Measurements from ENCODE around the gene KCNQ1OT1. TPM values are rescaled to one million over a fixed set of nuclear protein-coding genes. Genes with fewer than 3 reads are reported as not detected.

KCNQ1OT1 gene
- total RNA-seq, 2 experiments from 2014 or later = 0.33 to 0.44 TPM

DNA sequence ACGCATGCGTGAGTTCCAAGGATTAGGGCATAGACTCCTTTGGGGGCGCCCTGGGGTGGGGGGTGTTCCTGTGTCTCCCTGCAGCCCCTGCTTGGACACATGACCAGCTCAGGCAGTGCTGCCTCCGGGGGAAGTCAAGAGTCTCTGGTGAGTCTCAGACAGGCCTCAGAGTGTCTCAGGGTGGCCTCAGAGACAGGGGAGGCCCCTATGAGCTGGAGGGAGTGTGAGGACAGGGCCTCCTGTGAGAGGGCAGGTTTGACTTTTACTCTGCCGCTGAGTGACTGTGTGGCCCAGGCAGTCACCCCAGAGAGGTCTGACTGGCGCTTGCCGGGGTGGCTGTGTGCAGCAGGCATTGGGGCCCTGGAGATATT is 41.2 kb upstream of the KCNQ1OT1 start:
- Mint-ChIP-seq H3K9me3 (ENCODE audit: low read depth) (no peaks in the 10 kb centered on the region), H3K27me3 (no peaks in the 10 kb centered on the region), H3K4me1 (no peaks in the 10 kb centered on the region), H3K27ac (no peak overlapping the region), H3K4me3 (no peak overlapping the region), H3K36me3 (no peaks in the 10 kb centered on the region)
- no peak for DNase-seq
- CTCF ChIA-PET = no interaction called here
- no peak for ATAC-seq

DNA sequence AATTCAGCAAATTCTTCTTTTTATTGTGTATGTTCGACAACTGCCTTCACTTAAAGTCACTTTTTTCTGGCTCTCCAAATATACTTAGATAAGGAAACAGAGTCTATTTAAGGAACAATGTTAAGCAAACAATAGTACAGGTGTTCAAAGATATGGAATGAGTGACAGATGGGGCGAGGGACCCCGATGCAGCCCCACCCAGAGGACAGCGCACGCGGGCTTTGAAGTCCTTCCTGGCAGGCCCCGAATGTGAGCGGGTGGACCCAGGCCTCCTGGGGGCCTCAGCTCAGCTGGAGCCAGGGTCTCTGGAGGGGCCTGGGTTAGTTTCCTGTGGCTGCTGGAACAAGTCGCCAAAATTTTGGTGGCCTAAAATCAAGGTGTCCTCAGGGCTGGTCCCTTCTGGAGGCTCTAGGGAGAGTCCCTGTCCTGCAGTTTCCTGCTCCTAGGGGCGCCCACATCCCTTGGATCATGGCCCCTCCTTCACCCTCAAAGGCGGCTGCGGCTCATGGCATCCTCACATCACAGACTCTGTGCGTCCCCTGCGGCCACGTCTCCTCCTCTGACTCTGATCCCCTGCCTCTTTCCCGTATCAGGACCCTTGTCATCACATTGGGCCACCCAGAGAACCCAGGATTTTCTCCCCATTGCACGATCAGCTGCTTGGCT is 40.6 kb upstream of the KCNQ1OT1 start:
- Mint-ChIP-seq H3K36me3 (no peaks in the 10 kb centered on the region), H3K27me3 (no peaks in the 10 kb centered on the region)
- CTCF ChIA-PET = no interaction called here

DNA sequence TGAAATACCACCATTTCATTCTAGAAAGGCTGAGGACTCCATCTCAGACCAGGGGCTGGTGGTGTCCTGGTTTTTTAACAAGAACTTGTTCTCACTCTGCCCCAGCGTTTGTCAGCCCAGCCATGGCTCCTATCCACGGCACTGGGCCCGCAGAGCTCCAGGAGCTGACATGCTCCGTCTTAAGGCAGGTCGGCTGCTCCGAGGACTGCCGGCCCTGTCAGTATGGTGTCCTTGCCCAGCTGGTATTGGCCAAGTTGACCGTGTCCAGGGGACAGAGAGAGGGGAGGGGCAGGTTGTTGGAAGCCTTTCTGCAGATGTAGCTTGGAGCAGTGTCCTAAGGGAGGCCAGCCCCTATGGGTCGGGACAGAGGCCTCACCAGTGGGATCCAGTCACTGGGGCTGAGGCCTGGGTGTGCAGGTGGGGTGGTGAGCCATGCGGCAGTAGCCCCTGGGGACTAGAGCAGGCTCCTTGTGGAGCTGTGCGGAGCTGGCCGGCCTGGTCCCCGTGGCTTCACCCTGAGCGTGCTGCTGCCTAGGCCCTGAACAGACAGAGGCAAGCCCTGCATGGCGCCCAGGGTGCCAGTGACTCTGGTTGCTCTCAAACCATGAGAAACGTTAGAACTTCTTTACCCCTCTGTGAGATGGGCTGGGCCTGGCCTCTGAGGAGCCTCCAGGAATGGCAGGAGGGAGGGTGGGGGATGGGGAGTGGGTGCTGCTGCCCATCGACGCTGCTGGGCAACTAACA is 39.9 kb upstream of the KCNQ1OT1 start:
- no peak for DNase-seq
- no peak overlapping the region for H3K27ac Mint-ChIP-seq
- CTCF ChIA-PET = no interaction called here
- H3K4me1 Mint-ChIP-seq = no peaks in the 10 kb centered on the region
- no peaks in the 10 kb centered on the region for H3K9me3 Mint-ChIP-seq (ENCODE audit: low read depth)
- ATAC-seq = no peak
- no peak overlapping the region for H3K4me3 Mint-ChIP-seq
- H3K27me3 Mint-ChIP-seq = no peaks in the 10 kb centered on the region
- H3K36me3 Mint-ChIP-seq = no peaks in the 10 kb centered on the region

More for the DNA sequence above, 40.6 kb upstream of the KCNQ1OT1 start:
- no peak for DNase-seq
- Mint-ChIP-seq H3K9me3 (ENCODE audit: low read depth) (no peaks in the 10 kb centered on the region), H3K27ac (no peak overlapping the region), H3K4me3 (no peak overlapping the region), H3K4me1 (no peaks in the 10 kb centered on the region)
- ATAC-seq = peak; percentile 21

DNA sequence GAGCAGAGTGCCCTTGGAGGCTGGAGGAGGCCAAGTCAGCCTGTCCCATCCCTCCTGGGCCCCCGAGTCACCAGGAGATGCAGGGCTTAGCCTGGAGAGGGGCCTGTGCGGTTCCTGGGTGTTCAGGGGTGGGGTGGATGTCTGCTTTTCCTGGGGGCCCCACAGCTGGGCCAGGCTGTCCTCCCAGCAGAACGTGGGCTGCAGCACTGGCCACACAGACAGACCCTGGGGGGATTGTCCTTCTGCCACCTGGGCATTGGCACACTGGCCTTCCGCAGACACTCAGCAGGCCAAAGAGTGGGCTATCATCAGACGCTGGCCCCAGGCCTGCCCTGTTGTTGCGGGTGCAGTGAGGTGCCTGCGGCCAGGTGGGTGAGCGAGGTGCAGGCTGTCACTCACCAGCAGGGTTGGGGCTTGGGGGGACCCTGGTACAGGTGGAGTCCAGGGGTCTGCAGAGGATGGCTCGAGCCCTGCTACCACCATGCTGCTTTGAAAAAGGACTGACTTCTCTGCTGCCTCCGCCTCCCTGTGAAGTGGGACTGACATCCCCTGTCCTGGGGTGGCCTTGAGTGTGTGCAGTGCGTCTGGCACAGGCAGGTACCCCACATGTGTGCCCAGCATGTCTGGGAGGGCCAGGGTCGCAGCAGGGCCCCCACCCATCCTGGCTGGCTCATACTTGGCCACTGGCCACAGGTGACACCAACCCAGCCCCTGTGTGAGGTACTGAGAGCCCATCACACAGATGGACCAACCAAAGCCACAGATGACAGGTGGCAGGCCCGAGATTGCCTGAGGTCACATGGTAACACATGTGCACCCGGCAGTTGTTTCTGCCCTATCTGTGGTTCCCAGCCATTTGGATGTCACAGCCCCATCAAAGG is 39.0 kb upstream of the KCNQ1OT1 start:
- CTCF ChIA-PET = no interaction called here
- H3K36me3 Mint-ChIP-seq = no peaks in the 10 kb centered on the region
- DNase-seq (no peak), ATAC-seq (no peak)
- H3K4me3 Mint-ChIP-seq = no peak overlapping the region
- H3K27ac Mint-ChIP-seq = no peak overlapping the region
- H3K9me3 Mint-ChIP-seq (ENCODE audit: low read depth) = no peaks in the 10 kb centered on the region
- H3K27me3 Mint-ChIP-seq = no peaks in the 10 kb centered on the region
- H3K4me1 Mint-ChIP-seq = no peaks in the 10 kb centered on the region

DNA sequence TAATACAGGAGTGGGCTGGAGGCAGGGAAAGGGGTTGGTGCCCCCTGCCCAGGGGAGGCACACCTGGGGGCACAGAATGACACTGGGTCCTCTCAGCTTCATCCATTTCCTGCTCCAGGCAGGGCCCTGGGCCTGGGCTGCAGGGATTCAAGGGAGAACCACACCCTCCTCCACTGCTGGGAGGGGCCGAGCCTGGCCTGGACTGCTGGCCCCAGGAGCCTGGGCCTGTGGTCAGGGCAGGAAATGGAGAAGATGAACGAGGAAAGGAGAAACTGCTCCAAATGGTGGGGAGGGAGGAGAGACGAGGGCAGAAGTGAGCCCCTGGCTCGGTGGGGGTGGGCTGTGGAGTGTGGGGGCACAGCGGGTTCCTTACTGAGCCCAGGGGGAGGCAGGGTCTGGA is 38.1 kb upstream of the KCNQ1OT1 start:
- Mint-ChIP-seq H3K27me3 (no peaks in the 10 kb centered on the region), H3K4me3 (no peak overlapping the region), H3K27ac (no peak overlapping the region), H3K36me3 (no peaks in the 10 kb centered on the region), H3K9me3 (ENCODE audit: low read depth) (no peaks in the 10 kb centered on the region), H3K4me1 (no peaks in the 10 kb centered on the region)
- CTCF ChIA-PET = no interaction called here
- DNase-seq = no peak
- no peak for ATAC-seq

DNA sequence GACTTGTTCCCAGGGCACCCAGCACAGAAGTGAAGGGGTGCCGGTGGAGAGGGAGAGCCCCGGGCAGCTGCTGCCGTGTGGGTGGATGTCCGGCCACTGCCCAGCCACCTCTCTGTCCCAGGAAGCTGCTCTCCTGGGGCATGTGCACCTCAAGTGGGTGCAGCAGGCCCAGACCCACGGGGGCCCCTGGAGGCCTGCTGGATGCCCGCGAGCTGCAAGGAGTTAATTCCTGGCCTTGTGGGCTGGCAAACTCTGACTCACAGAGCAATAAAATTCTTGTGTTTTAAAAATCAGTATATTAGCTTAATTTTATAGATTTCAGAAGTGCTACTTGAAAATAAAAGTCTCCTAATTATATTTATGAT is 37.4 kb upstream of the KCNQ1OT1 start:
- ATAC-seq (no peak), DNase-seq (no peak)
- Mint-ChIP-seq H3K27ac (no peak overlapping the region), H3K9me3 (ENCODE audit: low read depth) (no peaks in the 10 kb centered on the region), H3K4me1 (no peaks in the 10 kb centered on the region), H3K36me3 (no peaks in the 10 kb centered on the region), H3K4me3 (no peak overlapping the region), H3K27me3 (no peaks in the 10 kb centered on the region)
- CTCF ChIA-PET = no interaction called here

DNA sequence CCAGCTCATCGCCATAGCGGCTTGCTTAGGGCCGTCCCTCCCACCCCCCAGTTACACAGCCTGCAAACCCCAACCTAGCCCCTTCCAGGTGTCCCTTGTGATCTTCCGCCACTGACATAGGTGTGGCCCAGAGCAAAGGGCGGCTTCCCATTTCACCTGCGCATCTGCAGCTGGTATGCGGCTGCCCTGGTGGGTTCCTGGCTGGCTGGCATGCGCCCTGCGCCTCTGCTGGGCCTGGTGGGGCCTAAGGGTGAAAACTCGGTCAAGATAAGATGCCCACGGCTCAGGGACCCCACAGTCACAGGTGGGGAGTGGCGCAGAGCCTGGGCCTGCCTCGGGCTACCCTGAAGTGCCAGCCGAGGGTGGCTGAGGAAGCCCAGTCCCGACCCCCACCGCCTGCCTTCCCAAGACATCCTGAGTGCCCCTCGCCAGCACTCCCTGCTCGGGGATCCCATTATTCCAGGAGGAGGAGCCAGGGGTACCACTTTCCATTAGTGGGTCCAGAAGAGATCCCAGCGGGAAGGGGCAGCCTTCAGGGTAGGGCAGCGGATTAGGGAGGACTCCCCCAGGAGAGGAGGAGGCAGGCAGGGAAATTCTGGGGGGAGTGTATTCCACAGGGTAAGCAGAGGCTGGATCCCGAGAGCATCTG is 36.9 kb upstream of the KCNQ1OT1 start:
- DNase-seq = no peak
- CTCF ChIA-PET = no interaction called here
- Mint-ChIP-seq H3K36me3 (no peaks in the 10 kb centered on the region), H3K4me3 (no peak overlapping the region), H3K4me1 (no peaks in the 10 kb centered on the region), H3K27ac (no peak overlapping the region), H3K27me3 (no peaks in the 10 kb centered on the region), H3K9me3 (ENCODE audit: low read depth) (no peaks in the 10 kb centered on the region)
- no peak for ATAC-seq

DNA sequence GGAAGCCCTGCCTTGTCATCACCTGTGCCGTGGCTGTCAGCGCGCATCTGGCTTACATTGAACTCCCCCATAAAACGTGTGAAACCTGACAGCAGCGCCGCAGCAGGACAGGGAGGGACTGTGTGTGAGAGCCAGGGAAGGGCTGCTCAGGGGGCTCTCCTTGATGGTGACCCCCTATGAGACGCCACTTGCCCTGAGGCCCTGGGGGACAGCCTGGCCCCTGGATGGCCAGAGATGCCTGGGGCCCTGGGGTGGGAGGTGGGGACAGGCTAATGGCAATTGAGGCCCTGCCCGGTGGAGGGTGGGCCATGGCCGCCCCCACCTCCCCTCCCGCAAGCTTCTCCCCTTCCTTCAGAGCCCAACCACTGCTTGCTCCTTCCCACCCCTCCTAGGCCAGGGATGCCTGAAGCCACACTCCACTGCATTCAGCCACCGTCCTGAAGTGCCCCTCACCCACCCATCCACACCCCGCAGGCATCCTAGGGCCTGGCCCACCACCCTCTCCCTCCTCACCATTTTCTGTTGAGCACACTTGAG is 35.3 kb upstream of the KCNQ1OT1 start:
- Mint-ChIP-seq H3K9me3 (ENCODE audit: low read depth) (no peaks in the 10 kb centered on the region), H3K27ac (no peak overlapping the region), H3K4me3 (no peak overlapping the region), H3K4me1 (no peaks in the 10 kb centered on the region), H3K36me3 (no peaks in the 10 kb centered on the region), H3K27me3 (no peaks in the 10 kb centered on the region)
- CTCF ChIA-PET = no interaction called here
- ATAC-seq (no peak), DNase-seq (no peak)

DNA sequence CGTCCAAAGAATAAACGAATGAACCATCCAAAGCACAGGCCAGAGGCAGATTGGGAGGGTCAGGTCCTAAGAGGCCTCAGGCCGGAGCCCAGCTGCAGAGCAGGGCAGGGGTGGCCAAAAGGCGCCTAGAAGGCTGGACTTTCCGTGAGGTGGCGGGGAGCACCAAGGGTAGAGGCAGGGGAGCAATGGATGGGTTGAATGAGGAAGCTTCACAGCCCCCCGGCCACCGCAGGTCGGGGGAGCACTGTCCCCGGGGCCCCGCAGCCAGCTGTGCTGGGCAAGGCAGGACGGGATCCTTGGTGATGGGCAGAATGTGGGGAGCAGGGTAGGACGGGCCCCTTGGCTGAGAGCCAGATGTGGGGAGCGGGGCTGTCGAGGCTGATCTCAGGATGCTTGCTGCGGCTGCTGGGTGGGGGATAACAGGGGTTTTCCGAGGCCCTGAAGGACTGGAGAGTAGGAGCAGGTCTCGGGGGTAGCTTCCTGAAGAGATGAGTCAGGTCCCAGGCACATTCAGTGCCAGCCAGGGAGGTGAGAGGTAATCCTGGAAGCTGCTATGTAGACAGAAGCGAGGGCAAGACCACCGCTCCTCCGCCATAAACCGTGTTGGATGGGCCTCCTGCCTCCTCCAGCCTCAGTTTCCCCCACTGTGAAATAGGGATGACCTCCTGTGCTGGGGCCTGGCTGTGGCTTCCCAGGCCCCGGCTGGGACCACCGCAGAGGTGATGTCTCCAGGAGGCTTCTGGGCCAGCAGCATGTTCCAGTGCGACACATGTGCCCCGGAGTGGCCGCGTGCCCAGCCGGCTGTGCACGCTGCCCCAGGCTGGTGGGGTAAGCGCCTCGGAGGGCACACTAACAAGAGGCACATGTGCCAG is 34.6 kb upstream of the KCNQ1OT1 start:
- no peaks in the 10 kb centered on the region for H3K36me3 Mint-ChIP-seq

DNA sequence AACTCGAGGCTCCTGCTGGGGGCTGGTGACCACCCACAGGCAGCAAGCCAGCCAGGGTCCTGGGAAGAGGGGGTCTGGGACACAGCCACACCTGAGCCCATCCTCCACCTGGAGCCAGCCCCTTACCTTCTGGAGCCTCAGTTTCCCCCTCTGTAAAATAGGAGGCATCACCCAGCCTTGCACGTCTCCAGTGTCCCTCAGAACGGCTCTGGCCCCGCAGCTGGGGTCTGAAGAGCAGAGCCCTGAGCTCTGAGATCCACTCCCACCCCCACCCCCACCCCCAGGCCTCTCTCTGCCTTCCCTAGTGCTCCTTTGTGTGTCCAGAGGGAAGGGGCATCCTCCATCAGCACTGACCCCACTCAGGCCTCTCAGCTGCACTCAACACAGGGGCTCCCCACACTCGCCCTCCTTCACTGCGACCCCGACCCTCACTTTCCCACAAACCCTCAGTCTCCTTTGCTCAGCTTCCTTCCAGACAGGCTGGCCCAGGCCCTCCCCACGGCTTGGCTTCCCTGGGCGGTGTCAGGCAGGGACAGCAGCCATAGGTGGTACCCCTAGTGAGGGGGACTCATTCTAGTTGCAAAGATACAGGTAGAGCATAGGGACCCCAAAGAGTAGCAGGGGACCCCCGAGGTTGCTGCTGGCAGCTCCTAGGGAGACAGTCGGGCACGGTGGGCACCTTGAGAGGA is 33.3 kb upstream of the KCNQ1OT1 start:
- DNase-seq = no peak
- no peak for ATAC-seq
- H3K4me3 Mint-ChIP-seq = no peak overlapping the region
- H3K27me3 Mint-ChIP-seq = no peaks in the 10 kb centered on the region
- CTCF ChIA-PET = no interaction called here
- no peaks in the 10 kb centered on the region for H3K36me3 Mint-ChIP-seq
- no peaks in the 10 kb centered on the region for H3K4me1 Mint-ChIP-seq
- no peaks in the 10 kb centered on the region for H3K9me3 Mint-ChIP-seq (ENCODE audit: low read depth)
- H3K27ac Mint-ChIP-seq = no peak overlapping the region

More for the DNA sequence above, 34.6 kb upstream of the KCNQ1OT1 start:
- no peak overlapping the region for H3K27ac Mint-ChIP-seq
- H3K4me1 Mint-ChIP-seq = no peaks in the 10 kb centered on the region
- no peaks in the 10 kb centered on the region for H3K27me3 Mint-ChIP-seq
- no peaks in the 10 kb centered on the region for H3K9me3 Mint-ChIP-seq (ENCODE audit: low read depth)
- CTCF ChIA-PET = no interaction called here
- ATAC-seq = no peak
- DNase-seq = no peak
- H3K4me3 Mint-ChIP-seq = no peak overlapping the region

DNA sequence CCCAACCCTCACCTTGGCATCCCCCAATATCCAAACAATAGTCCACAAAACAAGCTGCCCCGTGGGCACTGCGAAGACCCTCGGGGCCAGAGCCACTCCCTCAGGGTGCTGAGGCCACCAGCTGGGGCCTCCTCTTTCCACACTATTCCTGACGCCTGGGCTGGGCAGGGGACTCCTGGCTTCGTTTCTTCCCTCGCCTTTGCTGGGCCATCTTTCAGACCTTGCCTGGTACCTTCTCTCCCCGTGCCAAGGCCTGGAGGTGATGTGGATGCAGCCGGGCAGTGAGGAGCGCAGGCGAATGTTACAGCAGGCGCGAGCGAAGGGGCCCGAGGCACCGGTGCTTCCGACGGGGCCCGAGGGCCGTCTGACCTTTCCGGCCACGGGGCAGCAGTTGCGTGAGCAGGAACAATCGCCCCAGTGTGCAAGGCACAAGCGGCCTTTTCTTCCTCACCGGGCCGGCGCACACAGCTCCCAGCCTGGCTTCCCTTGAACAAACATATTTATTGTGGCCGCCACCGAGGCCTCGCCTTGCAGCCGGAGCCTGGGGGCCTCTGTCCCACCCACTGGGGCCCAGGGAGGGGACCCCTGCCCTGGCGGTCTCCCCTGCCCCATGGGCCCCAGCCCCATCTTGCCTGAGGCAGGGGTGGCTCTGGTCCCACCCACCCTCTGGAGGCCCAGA is 32.6 kb upstream of the KCNQ1OT1 start:
- Mint-ChIP-seq H3K27me3 (no peaks in the 10 kb centered on the region), H3K36me3 (no peaks in the 10 kb centered on the region), H3K27ac (no peak overlapping the region), H3K4me1 (no peaks in the 10 kb centered on the region), H3K9me3 (ENCODE audit: low read depth) (no peaks in the 10 kb centered on the region), H3K4me3 (no peak overlapping the region)
- DNase-seq = no peak
- CTCF ChIA-PET = no interaction called here
- no peak for ATAC-seq
